HEK293 (cell line): ENCODE measurements around the gene CTNNA2.

ENCODE experiments used
- REST ChIP-seq: fragments of 450-650 bp; formaldehyde crosslinking; IDR thresholded peaks from 2 replicates; pipeline ENCODE4 v1.5.1; 2016; ENCODE audit warnings: missing biosample characterization, missing genetic modification characterization
- ZNF274 ChIP-seq, 2 experiments: fragments of 200-500 bp in 1 of 2; fragments of 450-650 bp in 1 of 2; sonication (Bioruptor generic) in 1 of 2; formaldehyde crosslinking in 1 of 2; IDR thresholded peaks; 2 replicates each; pipeline versions ENCODE4 v1.5.1 to v1.6.1; 2014 to 2016; ENCODE audit warnings: borderline replicate concordance in 1 of 2, inconsistent platforms in 1 of 2, low read length in 1 of 2, missing biosample characterization in 1 of 2, missing genetic modification characterization in 1 of 2
- ZNF580 ChIP-seq: fragments of 450-650 bp; formaldehyde crosslinking; IDR thresholded peaks from 2 replicates; pipeline ENCODE4 v1.5.1; 2016; ENCODE audit warnings: missing biosample characterization, missing genetic modification characterization
- ZNF776 ChIP-seq: fragments of 450-650 bp; formaldehyde crosslinking; IDR thresholded peaks from 2 replicates; pipeline ENCODE4 v1.5.0; 2017; ENCODE audit warnings: missing biosample characterization, missing genetic modification characterization, borderline replicate concordance
- TF ChIP-seq, protein P1 (sequence below): fragments of 450-650 bp; formaldehyde crosslinking; IDR thresholded peaks from 2 replicates; pipeline ENCODE4 v1.5.1; 2016; ENCODE audit warnings: missing biosample characterization, missing genetic modification characterization
- TF ChIP-seq, protein P2 (sequence below): fragments of 450-650 bp; formaldehyde crosslinking; IDR thresholded peaks from 2 replicates; pipeline ENCODE4 v1.5.1; 2017; ENCODE audit warnings: missing biosample characterization, missing genetic modification characterization

GRCh38 chr2:79591281-79591680 is 78.4 kb downstream of the CTNNA2 start:
- TF ChIP-seq, protein P1, sequence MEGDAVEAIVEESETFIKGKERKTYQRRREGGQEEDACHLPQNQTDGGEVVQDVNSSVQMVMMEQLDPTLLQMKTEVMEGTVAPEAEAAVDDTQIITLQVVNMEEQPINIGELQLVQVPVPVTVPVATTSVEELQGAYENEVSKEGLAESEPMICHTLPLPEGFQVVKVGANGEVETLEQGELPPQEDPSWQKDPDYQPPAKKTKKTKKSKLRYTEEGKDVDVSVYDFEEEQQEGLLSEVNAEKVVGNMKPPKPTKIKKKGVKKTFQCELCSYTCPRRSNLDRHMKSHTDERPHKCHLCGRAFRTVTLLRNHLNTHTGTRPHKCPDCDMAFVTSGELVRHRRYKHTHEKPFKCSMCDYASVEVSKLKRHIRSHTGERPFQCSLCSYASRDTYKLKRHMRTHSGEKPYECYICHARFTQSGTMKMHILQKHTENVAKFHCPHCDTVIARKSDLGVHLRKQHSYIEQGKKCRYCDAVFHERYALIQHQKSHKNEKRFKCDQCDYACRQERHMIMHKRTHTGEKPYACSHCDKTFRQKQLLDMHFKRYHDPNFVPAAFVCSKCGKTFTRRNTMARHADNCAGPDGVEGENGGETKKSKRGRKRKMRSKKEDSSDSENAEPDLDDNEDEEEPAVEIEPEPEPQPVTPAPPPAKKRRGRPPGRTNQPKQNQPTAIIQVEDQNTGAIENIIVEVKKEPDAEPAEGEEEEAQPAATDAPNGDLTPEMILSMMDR (tag by site-specific recombination), result no peak
- TF ChIP-seq ZNF580 (tag by site-specific recombination) (no peak), ZNF776 (tag by site-specific recombination) (no peak), REST (tag by site-specific recombination) (no peak), ZNF274 (IDR thresholded peaks at IDR 0.05; ENCODE audit: low read length) (no peak), ZNF274 (tag by site-specific recombination; IDR thresholded peaks at IDR 0.05; ENCODE audit: borderline replicate concordance) (no peak)
- TF ChIP-seq, protein P2, sequence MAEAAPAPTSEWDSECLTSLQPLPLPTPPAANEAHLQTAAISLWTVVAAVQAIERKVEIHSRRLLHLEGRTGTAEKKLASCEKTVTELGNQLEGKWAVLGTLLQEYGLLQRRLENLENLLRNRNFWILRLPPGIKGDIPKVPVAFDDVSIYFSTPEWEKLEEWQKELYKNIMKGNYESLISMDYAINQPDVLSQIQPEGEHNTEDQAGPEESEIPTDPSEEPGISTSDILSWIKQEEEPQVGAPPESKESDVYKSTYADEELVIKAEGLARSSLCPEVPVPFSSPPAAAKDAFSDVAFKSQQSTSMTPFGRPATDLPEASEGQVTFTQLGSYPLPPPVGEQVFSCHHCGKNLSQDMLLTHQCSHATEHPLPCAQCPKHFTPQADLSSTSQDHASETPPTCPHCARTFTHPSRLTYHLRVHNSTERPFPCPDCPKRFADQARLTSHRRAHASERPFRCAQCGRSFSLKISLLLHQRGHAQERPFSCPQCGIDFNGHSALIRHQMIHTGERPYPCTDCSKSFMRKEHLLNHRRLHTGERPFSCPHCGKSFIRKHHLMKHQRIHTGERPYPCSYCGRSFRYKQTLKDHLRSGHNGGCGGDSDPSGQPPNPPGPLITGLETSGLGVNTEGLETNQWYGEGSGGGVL, result no peak
